Gastroesophageal sphincter (tissue), 4 donors: Measurements from ENCODE around the gene PTPRN2. TPM values are rescaled to one million over a fixed set of nuclear protein-coding genes. Genes with fewer than 3 reads are reported as not detected.

Experiments used
- ATAC-seq: fragments of 150-250 bp; one replicate; pipeline ENCODE4 v1.9.1; 2016; ENCODE audit warnings: mild to moderate bottlenecking, moderate library complexity
- H3K27ac ChIP-seq, 4 donors: fragments of 200-600 bp; sonication (generic) in 3 of 4; 1 replicate in 3 of 4; 2 replicates in 1 of 4; pipeline ENCODE4 v1.5.1; 2016 to 2019
- H3K27me3 ChIP-seq: fragments of 200-600 bp; sonication (generic); one replicate; pipeline ENCODE4 v1.5.1; 2019
- H3K36me3 ChIP-seq, 2 donors: fragments of 200-600 bp; sonication (generic); one replicate each; pipeline ENCODE4 v1.5.1; 2019; ENCODE audit warnings: control low read depth in 1 of 2
- H3K4me1 ChIP-seq, 3 donors: fragments of 200-600 bp; sonication (generic); 1 replicate in 2 of 3; 2 replicates in 1 of 3; pipeline ENCODE4 v1.5.1; 2016 to 2019; ENCODE audit warnings: control low read depth in 2 of 3
- H3K4me3 ChIP-seq, 2 donors: fragments of 200-600 bp; sonication (generic); one replicate each; pipeline ENCODE4 v1.5.1; 2019; ENCODE audit warnings: mild to moderate bottlenecking in 1 of 2, moderate library complexity in 1 of 2
- H3K9me3 ChIP-seq, 3 donors: fragments of 200-600 bp; sonication (generic); one replicate each; pipeline ENCODE4 v1.5.1; 2017 to 2019; ENCODE audit warnings: control low read depth in 2 of 3
- EP300 ChIP-seq: sonication (generic); formaldehyde crosslinking; IDR thresholded peaks from one replicate; pipeline ENCODE4 v1.6.1; 2017; ENCODE audit warnings: antibody characterized with exemption, mild to moderate bottlenecking
- POLR2A ChIP-seq, 2 donors: fragments of 450-650 bp; IDR thresholded peaks; one replicate each; pipeline ENCODE4 v1.6.1; 2017; ENCODE audit warnings: antibody characterized with exemption in 2 of 2, mild to moderate bottlenecking in 2 of 2, moderate library complexity in 1 of 2
- POLR2AphosphoS5 ChIP-seq: sonication (generic); formaldehyde crosslinking; IDR thresholded peaks from one replicate; pipeline ENCODE4 v1.6.1; 2017; ENCODE audit warnings: antibody characterized with exemption
- WGBS, 2 donors: methylation state at CpG; one replicate each; pipeline ENCODE4 v1.1.5; 2018; ENCODE audit warnings: low coverage in 1 of 2; 5-methylcytosine and 5-hydroxymethylcytosine counted together
- total RNA-seq, 4 donors: library from RNA; depleted of rRNA; stranded (reverse); fragments of >200 nt; gene quantifications; one replicate each; pipeline ENCODE4 v1.1.0, GENCODE V29; 2016
- TF ChIP-seq, protein P1 (sequence below), 4 experiments: fragments of 200-600 bp in 2 of 4; fragments of 450-650 bp in 2 of 4; sonication (generic) in 1 of 4; IDR thresholded peaks; one replicate each; pipeline ENCODE4 v1.5.1; 2017 to 2019; ENCODE audit warnings: antibody characterized with exemption in 4 of 4, mild to moderate bottlenecking in 2 of 4, moderate library complexity in 2 of 4

PTPRN2 gene
- total RNA-seq, 4 donors from 2014 or later: 1.7 to 4.7 (median 3.3) TPM

DNA sequence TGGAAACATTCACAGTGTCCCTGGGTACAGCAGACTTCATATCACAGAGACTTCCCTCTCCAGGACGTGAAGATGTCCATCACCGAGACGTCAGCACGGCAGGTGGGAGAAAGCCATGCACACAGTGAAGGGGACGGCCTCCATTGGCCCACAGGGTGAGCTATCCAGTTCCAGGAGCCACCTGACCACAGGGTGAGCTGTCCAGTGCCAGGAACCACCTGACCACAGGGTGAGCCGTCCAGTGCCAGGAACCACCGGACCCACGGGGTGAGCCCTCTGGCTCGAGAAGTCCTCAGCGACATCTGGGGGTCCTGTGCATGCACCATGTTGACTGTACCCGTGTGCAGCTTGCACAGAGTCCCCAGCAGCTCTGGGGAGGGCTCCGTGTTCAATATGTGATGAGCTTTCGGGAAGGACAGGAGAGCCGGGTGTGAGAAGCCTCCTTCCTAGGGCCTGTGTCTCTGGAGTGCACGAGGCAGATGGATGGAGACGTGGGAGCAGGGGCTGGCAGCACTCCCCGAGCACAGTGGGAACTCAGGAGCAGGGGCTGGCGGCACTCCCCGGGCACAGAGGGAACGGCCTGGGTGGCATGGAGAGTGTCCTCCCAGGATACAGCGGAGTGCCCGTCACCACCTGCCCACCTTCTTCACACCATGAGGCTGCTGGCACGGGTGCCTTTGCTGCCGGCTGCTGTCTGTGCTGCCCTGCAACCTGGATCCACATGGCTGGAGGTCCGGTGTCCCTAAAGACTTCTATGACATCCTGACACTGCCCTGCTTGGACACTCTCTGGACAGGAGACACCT is 634.6 kb downstream of the PTPRN2 start:
- Histone ChIP-seq H3K36me3 (no peaks in the 10 kb centered on the region), H3K4me1 (no peaks in the 10 kb centered on the region), H3K9me3 (peaks cover 0 to 27% (median 0%) of the 10 kb centered on the region in 3 donors), H3K4me3 (no peak overlapping the region), H3K27ac (no peak overlapping the region), H3K27me3 (peaks cover 42% of the 10 kb centered on the region)
- ATAC-seq: no peak
- no peak for TF ChIP-seq POLR2AphosphoS5
- TF ChIP-seq, protein P1, sequence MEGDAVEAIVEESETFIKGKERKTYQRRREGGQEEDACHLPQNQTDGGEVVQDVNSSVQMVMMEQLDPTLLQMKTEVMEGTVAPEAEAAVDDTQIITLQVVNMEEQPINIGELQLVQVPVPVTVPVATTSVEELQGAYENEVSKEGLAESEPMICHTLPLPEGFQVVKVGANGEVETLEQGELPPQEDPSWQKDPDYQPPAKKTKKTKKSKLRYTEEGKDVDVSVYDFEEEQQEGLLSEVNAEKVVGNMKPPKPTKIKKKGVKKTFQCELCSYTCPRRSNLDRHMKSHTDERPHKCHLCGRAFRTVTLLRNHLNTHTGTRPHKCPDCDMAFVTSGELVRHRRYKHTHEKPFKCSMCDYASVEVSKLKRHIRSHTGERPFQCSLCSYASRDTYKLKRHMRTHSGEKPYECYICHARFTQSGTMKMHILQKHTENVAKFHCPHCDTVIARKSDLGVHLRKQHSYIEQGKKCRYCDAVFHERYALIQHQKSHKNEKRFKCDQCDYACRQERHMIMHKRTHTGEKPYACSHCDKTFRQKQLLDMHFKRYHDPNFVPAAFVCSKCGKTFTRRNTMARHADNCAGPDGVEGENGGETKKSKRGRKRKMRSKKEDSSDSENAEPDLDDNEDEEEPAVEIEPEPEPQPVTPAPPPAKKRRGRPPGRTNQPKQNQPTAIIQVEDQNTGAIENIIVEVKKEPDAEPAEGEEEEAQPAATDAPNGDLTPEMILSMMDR (IDR thresholded peaks at IDR 0.05): no peak
- 100% methylated on average over 1 of the region's 25 CpGs; no CpG with 5 or more reads in 1 of the 2 donors for WGBS, 2 donors

DNA sequence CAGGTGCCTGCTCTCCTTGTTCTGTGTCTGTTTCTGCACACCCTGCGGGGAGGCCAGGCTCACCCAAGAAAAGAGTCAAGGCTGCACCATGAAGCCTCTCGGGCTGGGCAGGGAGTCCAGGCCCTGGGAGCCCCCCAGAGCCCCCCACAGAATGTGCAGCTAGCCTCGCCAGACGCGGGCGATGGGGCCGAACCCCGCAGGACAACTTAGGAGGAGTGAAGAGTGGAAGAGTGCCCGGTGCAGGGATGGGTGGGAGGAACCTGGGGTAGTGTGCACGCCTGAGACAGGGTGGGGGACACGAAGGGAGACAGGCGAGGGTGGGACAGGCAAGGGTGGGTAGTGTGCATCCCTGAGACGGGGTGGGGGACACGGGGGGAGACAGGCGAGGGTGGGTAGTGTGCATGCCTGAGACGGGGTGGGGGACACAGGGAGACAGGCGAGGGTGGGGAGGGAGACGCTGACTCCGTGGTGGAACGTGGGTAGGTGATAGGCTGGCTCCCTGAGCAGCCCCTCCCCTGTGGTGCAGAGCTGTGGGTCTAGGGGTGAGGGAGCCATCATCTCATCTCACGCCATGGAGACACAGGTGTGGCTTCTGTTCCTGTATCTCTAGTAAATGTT is 635.5 kb downstream of the PTPRN2 start:
- H3K27ac ChIP-seq: no peak overlapping the region
- peaks cover 42% of the 10 kb centered on the region for H3K27me3 ChIP-seq
- no peak for ATAC-seq
- H3K9me3 ChIP-seq: peaks cover 0 to 35% (median 0%) of the 10 kb centered on the region in 3 donors
- H3K4me1 ChIP-seq: no peaks in the 10 kb centered on the region
- no peak overlapping the region for H3K4me3 ChIP-seq
- 60 to 84% methylated on average over 1 to 12 of the region's 21 CpGs for WGBS, 2 donors
- H3K36me3 ChIP-seq: no peaks in the 10 kb centered on the region
- TF ChIP-seq POLR2AphosphoS5 (no peak), EP300 (no peak), POLR2A (IDR thresholded peaks at IDR 0.05) (no peak)
- TF ChIP-seq, protein P1 (IDR thresholded peaks at IDR 0.05): no peak

DNA sequence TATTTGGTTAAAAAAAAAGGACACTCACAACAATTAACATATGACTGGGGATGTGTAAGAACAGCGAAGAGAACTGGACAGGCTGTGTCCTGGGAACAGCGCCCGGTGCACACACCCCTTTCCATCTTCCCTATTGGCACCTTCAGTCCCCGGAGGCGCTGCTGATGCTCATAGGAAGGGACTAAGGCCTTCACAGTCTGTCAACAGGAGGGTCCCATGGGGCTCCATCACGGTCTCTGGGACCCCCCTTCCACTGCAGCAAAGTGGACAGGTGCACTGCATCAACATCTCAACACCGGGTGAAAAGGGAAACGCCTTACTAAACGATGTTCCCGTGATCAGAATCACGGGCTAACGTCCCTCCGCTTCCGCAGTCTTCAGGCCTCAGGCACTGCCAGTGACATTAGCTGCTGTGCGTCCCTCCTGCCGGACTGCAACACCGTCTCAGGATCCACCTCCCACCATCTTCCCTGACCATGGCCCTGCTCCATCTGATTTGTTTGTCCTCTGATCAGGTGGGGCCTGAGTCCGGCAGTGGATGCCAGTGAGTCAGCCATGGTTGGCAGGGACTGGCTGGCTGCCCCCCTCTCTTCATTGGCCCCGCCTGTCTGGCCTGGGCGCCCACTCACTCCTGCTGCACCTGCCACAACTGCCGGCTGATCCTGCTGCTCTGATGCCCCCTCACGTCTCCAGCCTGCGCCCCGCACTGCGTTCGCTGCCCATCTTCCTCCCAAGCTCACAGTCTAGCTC is 636.1 kb downstream of the PTPRN2 start:
- H3K27ac ChIP-seq: no peak overlapping the region
- 83 to 90% methylated on average over 12 of the region's 26 CpGs for WGBS, 2 donors

DNA sequence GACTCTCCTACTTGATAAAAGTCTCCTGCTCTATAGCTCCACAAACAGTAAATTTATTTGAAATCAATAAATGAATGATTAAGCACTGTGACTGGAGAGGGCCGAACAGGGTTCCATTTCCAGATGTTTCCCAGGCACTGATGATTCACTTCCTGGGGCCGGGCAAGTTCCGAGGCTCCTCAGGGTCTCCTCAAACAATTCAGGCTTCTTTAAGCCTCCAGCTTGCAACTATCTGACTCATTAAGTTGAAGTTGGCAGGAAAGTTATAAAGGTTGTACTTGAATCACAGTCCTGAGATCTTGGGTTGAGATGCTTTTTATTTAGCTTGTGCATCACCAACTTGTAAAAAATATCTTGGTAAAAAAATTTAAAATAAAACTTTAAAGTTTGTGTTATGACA is 637.9 kb downstream of the PTPRN2 start:
- Histone ChIP-seq H3K27ac (no peak overlapping the region), H3K9me3 (peaks cover 0 to 46% (median 0%) of the 10 kb centered on the region in 3 donors), H3K36me3 (no peaks in the 10 kb centered on the region), H3K4me3 (no peak overlapping the region), H3K4me1 (no peaks in the 10 kb centered on the region), H3K27me3 (peaks cover 30% of the 10 kb centered on the region)
- TF ChIP-seq POLR2AphosphoS5 (no peak), POLR2A (IDR thresholded peaks at IDR 0.05) (no peak), EP300 (no peak)
- TF ChIP-seq, protein P1 (IDR thresholded peaks at IDR 0.05): no peak
- no peak for ATAC-seq
- WGBS, 2 donors: 7 to 32% methylated on average over 3 of the region's 3 CpGs

More for the DNA sequence above, 636.1 kb downstream of the PTPRN2 start:
- Histone ChIP-seq H3K4me3 (no peak overlapping the region), H3K27me3 (peaks cover 41% of the 10 kb centered on the region), H3K4me1 (no peaks in the 10 kb centered on the region), H3K9me3 (peaks cover 0 to 41% (median 0%) of the 10 kb centered on the region in 3 donors), H3K36me3 (no peaks in the 10 kb centered on the region)
- TF ChIP-seq POLR2AphosphoS5 (no peak), POLR2A (IDR thresholded peaks at IDR 0.05) (no peak), EP300 (no peak)
- TF ChIP-seq, protein P1 (IDR thresholded peaks at IDR 0.05): no peak
- no peak for ATAC-seq
